HepG2 (cell line): ENCODE data around the gene ST8SIA4.

Experiments
- CBFB ChIP-seq: sonication (generic); formaldehyde crosslinking; IDR thresholded peaks from 2 replicates; pipeline ENCODE4 v1.4.0; 2020; ENCODE audit warnings: missing genetic modification reagents
- EZH2 ChIP-seq: conservative IDR thresholded peaks from 2 replicates; pipeline ENCODE4 v1.6.1; 2012; ENCODE audit warnings: mild to moderate bottlenecking, low read depth, low read length, moderate library complexity
- HNRNPUL1 ChIP-seq: fragments of 200-400 bp; formaldehyde crosslinking; IDR thresholded peaks from 2 replicates; pipeline ENCODE4 v1.6.1; 2017; ENCODE audit warnings: low read depth, mild to moderate bottlenecking, low read length, moderate library complexity
- MAFK ChIP-seq, 2 experiments: IDR thresholded peaks in 1 of 2; conservative IDR thresholded peaks in 1 of 2; 2 replicates each; pipeline ENCODE4 v1.6.1; 2011; ENCODE audit warnings: improper control_type of control experiment in 2 of 2, low read length in 2 of 2
- MEIS2 ChIP-seq: sonication (generic); formaldehyde crosslinking; IDR thresholded peaks from 2 replicates; pipeline ENCODE4 v1.9.0; 2021; ENCODE audit warnings: mild to moderate bottlenecking, missing genetic modification reagents
- RAD51 ChIP-seq: fragments of 450-650 bp; IDR thresholded peaks from 2 replicates; pipeline ENCODE4 v1.6.1; 2016; ENCODE audit warnings: borderline replicate concordance
- TAF1 ChIP-seq: sonication (generic); formaldehyde crosslinking; IDR thresholded peaks from 2 replicates; pipeline ENCODE4 v1.4.0; 2020; ENCODE audit warnings: missing genetic modification reagents
- ZGPAT ChIP-seq: IDR thresholded peaks from 2 replicates; pipeline ENCODE4 v1.6.1; 2016; ENCODE audit warnings: mild to moderate bottlenecking

GRCh38 chr5:100772006-100772405, 131.1 kb downstream of the ST8SIA4 start:
- no peak for TF ChIP-seq MEIS2 (CRISPR knock-in tag)
- TF ChIP-seq MAFK (conservative IDR thresholded peaks at IDR 0.05 in 1 of 2, IDR thresholded peaks at IDR 0.05 in 1 of 2; ENCODE audit: low read length in 2 of 2), result no peak
- no peak for TF ChIP-seq TAF1 (CRISPR knock-in tag)
- TF ChIP-seq ZGPAT, result no peak
- no peak for TF ChIP-seq HNRNPUL1
- TF ChIP-seq RAD51, result no peak
- no peak for TF ChIP-seq EZH2
- TF ChIP-seq CBFB (CRISPR knock-in tag), result no peak
